ENCODE data around the gene SV2C.
A peak's percentile ranks its signal among the peaks of the same experiment; 100 is the strongest.

The SV2C gene

DNA sequence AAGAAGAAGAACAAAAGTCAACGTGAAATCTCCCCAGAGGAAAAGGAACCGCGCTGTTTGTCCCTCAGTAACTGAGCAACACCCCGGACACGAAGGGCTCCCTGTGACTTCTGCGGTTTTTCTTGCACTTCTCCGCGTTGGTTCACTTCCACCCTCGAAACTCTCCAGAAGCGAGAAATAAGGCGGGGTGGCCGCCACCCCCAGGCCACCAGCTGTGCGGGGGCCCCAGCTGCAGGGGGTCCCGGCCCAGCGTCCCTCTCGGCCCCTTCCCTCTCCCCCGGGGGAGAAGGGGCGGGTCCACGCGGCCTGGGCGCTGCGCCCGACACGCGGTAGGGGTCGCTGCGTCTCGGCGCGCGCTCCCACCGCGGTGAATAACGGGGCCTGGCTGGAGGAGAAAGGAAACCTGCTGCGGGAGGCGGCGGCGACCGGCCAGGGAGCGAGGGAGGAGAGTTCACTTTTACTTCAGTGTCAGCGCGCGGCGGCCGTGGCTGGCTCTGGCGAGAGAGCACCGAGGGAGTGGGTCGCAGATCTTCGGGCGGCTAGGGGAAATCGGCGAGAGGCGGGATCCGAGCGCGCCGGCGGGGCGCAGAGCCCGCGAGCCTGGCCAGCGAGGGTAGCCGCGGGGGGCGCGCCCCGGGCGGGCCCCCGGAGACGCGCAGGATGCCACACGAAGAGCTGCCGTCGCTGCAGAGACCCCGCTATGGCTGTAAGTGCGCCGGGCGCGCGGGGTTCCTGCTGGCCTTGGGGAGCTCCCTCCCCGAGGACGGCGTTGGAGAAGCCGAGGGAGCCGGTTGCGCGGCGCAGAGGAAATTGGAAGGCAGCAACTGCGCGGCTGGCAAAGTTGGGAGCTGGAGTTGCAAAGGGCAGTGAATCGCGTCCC lies 319.9 kb downstream of the SV2C start, which contains the start of gene IQGAP2 (continued):
- TF ChIP-seq ZNF830 (tag by site-specific recombination; IDR thresholded peaks at IDR 0.05; ENCODE audit: low read depth) = no peak
- TF ChIP-seq IKZF3 (tag by site-specific recombination; IDR thresholded peaks at IDR 0.05) = peak; percentile 60
- peak; percentile 47; the same call in 1 of the 2 replicates for TF ChIP-seq ZNF121 (tag by site-specific recombination; IDR thresholded peaks at IDR 0.05)
- TF ChIP-seq ZNF626 (tag by site-specific recombination; IDR thresholded peaks at IDR 0.05) = no peak
- TF ChIP-seq ZNF350 (tag by site-specific recombination; IDR thresholded peaks at IDR 0.05) = no peak
- TF ChIP-seq, protein P1, sequence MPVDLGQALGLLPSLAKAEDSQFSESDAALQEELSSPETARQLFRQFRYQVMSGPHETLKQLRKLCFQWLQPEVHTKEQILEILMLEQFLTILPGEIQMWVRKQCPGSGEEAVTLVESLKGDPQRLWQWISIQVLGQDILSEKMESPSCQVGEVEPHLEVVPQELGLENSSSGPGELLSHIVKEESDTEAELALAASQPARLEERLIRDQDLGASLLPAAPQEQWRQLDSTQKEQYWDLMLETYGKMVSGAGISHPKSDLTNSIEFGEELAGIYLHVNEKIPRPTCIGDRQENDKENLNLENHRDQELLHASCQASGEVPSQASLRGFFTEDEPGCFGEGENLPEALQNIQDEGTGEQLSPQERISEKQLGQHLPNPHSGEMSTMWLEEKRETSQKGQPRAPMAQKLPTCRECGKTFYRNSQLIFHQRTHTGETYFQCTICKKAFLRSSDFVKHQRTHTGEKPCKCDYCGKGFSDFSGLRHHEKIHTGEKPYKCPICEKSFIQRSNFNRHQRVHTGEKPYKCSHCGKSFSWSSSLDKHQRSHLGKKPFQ (tag by site-specific recombination; IDR thresholded peaks at IDR 0.05) = peak; percentile 76
- peak; percentile 90 for TF ChIP-seq ZSCAN30 (tag by site-specific recombination; IDR thresholded peaks at IDR 0.05)
- TF ChIP-seq GLIS2 (tag by site-specific recombination; IDR thresholded peaks at IDR 0.05) = peak; percentile 99
- no peak for TF ChIP-seq ZNF112 (tag by site-specific recombination; IDR thresholded peaks at IDR 0.05)
- TF ChIP-seq KLF9 (tag by site-specific recombination; IDR thresholded peaks at IDR 0.05; ENCODE audit: low read depth) = peak; percentile 84
- no peak for TF ChIP-seq ZSCAN16 (tag by site-specific recombination; IDR thresholded peaks at IDR 0.05)
- TF ChIP-seq, protein P2, sequence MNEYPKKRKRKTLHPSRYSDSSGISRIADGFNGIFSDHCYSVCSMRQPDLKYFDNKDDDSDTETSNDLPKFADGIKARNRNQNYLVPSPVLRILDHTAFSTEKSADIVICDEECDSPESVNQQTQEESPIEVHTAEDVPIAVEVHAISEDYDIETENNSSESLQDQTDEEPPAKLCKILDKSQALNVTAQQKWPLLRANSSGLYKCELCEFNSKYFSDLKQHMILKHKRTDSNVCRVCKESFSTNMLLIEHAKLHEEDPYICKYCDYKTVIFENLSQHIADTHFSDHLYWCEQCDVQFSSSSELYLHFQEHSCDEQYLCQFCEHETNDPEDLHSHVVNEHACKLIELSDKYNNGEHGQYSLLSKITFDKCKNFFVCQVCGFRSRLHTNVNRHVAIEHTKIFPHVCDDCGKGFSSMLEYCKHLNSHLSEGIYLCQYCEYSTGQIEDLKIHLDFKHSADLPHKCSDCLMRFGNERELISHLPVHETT (tag by site-specific recombination; IDR thresholded peaks at IDR 0.05) = peak; percentile 63
- TF ChIP-seq ZNF654 (tag by site-specific recombination; IDR thresholded peaks at IDR 0.05; ENCODE audit: low read depth) = no peak
- TF ChIP-seq ZNF292 (tag by site-specific recombination; IDR thresholded peaks at IDR 0.05; ENCODE audit: borderline replicate concordance, low read depth) = no peak
- TF ChIP-seq ZNF248 (tag by site-specific recombination; IDR thresholded peaks at IDR 0.05) = no peak
- TF ChIP-seq ZSCAN23 (tag by site-specific recombination; IDR thresholded peaks at IDR 0.05) = no peak
- TF ChIP-seq, protein P3, sequence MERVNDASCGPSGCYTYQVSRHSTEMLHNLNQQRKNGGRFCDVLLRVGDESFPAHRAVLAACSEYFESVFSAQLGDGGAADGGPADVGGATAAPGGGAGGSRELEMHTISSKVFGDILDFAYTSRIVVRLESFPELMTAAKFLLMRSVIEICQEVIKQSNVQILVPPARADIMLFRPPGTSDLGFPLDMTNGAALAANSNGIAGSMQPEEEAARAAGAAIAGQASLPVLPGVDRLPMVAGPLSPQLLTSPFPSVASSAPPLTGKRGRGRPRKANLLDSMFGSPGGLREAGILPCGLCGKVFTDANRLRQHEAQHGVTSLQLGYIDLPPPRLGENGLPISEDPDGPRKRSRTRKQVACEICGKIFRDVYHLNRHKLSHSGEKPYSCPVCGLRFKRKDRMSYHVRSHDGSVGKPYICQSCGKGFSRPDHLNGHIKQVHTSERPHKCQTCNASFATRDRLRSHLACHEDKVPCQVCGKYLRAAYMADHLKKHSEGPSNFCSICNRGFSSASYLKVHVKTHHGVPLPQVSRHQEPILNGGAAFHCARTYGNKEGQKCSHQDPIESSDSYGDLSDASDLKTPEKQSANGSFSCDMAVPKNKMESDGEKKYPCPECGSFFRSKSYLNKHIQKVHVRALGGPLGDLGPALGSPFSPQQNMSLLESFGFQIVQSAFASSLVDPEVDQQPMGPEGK (tag by site-specific recombination; IDR thresholded peaks at IDR 0.05) = peak; percentile 99
- no peak for TF ChIP-seq ZNF140 (tag by site-specific recombination; IDR thresholded peaks at IDR 0.05)
- peak; percentile 82 for TF ChIP-seq ZFHX2 (tag by site-specific recombination; conservative IDR thresholded peaks at IDR 0.05)
- TF ChIP-seq BCL11B (tag by site-specific recombination; IDR thresholded peaks at IDR 0.05; ENCODE audit: low read depth) = peak; percentile 59; the same call in 1 of the 2 replicates
- TF ChIP-seq ZNF404 (tag by site-specific recombination; IDR thresholded peaks at IDR 0.05) = no peak
- TF ChIP-seq, protein P4, sequence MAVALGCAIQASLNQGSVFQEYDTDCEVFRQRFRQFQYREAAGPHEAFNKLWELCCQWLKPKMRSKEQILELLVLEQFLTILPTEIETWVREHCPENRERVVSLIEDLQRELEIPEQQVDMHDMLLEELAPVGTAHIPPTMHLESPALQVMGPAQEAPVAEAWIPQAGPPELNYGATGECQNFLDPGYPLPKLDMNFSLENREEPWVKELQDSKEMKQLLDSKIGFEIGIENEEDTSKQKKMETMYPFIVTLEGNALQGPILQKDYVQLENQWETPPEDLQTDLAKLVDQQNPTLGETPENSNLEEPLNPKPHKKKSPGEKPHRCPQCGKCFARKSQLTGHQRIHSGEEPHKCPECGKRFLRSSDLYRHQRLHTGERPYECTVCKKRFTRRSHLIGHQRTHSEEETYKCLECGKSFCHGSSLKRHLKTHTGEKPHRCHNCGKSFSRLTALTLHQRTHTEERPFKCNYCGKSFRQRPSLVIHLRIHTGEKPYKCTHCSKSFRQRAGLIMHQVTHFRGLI (tag by site-specific recombination; IDR thresholded peaks at IDR 0.05) = 0 out of 2 replicates have a peak, but pooled peaks have one; percentile 19
- peak; percentile 43; the same call in 1 of the 2 replicates for TF ChIP-seq ZNF394 (tag by site-specific recombination; IDR thresholded peaks at IDR 0.05; ENCODE audit: borderline replicate concordance)
- TF ChIP-seq, protein P5, sequence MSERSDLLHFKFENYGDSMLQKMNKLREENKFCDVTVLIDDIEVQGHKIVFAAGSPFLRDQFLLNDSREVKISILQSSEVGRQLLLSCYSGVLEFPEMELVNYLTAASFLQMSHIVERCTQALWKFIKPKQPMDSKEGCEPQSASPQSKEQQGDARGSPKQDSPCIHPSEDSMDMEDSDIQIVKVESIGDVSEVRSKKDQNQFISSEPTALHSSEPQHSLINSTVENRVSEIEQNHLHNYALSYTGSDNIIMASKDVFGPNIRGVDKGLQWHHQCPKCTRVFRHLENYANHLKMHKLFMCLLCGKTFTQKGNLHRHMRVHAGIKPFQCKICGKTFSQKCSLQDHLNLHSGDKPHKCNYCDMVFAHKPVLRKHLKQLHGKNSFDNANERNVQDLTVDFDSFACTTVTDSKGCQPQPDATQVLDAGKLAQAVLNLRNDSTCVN (tag by site-specific recombination; optimal IDR thresholded peaks at IDR 0.05) = peak; percentile 98
- TF ChIP-seq, protein P6, sequence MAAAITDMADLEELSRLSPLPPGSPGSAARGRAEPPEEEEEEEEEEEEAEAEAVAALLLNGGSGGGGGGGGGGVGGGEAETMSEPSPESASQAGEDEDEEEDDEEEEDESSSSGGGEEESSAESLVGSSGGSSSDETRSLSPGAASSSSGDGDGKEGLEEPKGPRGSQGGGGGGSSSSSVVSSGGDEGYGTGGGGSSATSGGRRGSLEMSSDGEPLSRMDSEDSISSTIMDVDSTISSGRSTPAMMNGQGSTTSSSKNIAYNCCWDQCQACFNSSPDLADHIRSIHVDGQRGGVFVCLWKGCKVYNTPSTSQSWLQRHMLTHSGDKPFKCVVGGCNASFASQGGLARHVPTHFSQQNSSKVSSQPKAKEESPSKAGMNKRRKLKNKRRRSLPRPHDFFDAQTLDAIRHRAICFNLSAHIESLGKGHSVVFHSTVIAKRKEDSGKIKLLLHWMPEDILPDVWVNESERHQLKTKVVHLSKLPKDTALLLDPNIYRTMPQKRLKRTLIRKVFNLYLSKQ (tag by site-specific recombination; IDR thresholded peaks at IDR 0.05; ENCODE audit: borderline replicate concordance) = no peak
- 0 out of 2 replicates have a peak, but pooled peaks have one; percentile 16 for TF ChIP-seq ZNF600 (tag by site-specific recombination; IDR thresholded peaks at IDR 0.05)
- peak; percentile 43; the same call in 1 of the 2 replicates for TF ChIP-seq KLF8 (tag by site-specific recombination; IDR thresholded peaks at IDR 0.05)
- no peak for TF ChIP-seq ZNF837 (tag by site-specific recombination; IDR thresholded peaks at IDR 0.05)
- TF ChIP-seq, protein P7, sequence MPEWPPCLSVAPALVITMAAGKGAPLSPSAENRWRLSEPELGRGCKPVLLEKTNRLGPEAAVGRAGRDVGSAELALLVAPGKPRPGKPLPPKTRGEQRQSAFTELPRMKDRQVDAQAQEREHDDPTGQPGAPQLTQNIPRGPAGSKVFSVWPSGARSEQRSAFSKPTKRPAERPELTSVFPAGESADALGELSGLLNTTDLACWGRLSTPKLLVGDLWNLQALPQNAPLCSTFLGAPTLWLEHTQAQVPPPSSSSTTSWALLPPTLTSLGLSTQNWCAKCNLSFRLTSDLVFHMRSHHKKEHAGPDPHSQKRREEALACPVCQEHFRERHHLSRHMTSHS (tag by site-specific recombination; IDR thresholded peaks at IDR 0.05) = no peak

Data from HEK293 (cell line).